RPMI8226 (cell line): ENCODE data around the gene KRTAP4-9.
"Not testable (repeated sequence)": the region's sequence is repeated elsewhere in the genome, so short reads cannot be mapped to it uniquely, and the experiment has no call there.

Source experiments
- DNase-seq: peaks from one replicate; pipeline ENCODE4 v3.0.0-alpha.2; 2015

KRTAP4-9 gene

GRCh38 chr17:41105347-41105746 lies at the start of gene KRTAP4-9:
KRTAP4-9 (plus strand) TSS chr17:41105389; CDS start chr17:41105389, 0 bp downstream.
- DNase-seq: not testable (repeated sequence)

- no peak for DNase-seq
Observed at GRCh38 chr17:41057547-41057946, 47.6 kb upstream of the KRTAP4-9 start.

GRCh38 chr17:41058741-41059140 lies 46.4 kb upstream of the KRTAP4-9 start:
- no peak for DNase-seq

- not testable (repeated sequence) for DNase-seq
Observed at GRCh38 chr17:41059276-41060051, 45.7 kb upstream of the KRTAP4-9 start.

- DNase-seq: peak; percentile 35
Observed at GRCh38 chr17:41060052-41060604, 45.1 kb upstream of the KRTAP4-9 start, which contains the start of gene KRTAP2-3. KRTAP2-3 (minus strand) TSS chr17:41060114; CDS start chr17:41060050, 64 bp downstream.

- DNase-seq: no peak
Observed at GRCh38 chr17:41061964-41062363, 43.2 kb upstream of the KRTAP4-9 start.

- no peak for DNase-seq
Observed at GRCh38 chr17:41063449-41063848, 41.7 kb upstream of the KRTAP4-9 start.

- DNase-seq: no peak
Observed at GRCh38 chr17:41064301-41064700, 40.9 kb upstream of the KRTAP4-9 start.

- not testable (repeated sequence) for DNase-seq
Observed at GRCh38 chr17:41065016-41065689, 40.0 kb upstream of the KRTAP4-9 start.

GRCh38 chr17:41065829-41066624 lies 39.2 kb upstream of the KRTAP4-9 start, which contains the start of gene KRTAP2-4:
KRTAP2-4 (minus strand) TSS chr17:41065879; CDS start chr17:41065845, 34 bp downstream.
- no peak for DNase-seq

- no peak for DNase-seq
Observed at GRCh38 chr17:41067281-41067680, 37.9 kb upstream of the KRTAP4-9 start.

- no peak for DNase-seq
Observed at GRCh38 chr17:41069031-41069430, 36.2 kb upstream of the KRTAP4-9 start.

GRCh38 chr17:41071606-41072360 lies 33.4 kb upstream of the KRTAP4-9 start:
- no peak for DNase-seq

GRCh38 chr17:41073676-41074075 lies 31.5 kb upstream of the KRTAP4-9 start:
- DNase-seq: no peak

GRCh38 chr17:41076788-41077187 lies 28.4 kb upstream of the KRTAP4-9 start:
- no peak for DNase-seq

GRCh38 chr17:41082626-41083025 lies 22.6 kb upstream of the KRTAP4-9 start:
- DNase-seq: no peak

GRCh38 chr17:41083427-41083826 lies 21.8 kb upstream of the KRTAP4-9 start:
- not testable (repeated sequence) for DNase-seq

- DNase-seq: not testable (repeated sequence)
Observed at GRCh38 chr17:41084100-41084856, 20.9 kb upstream of the KRTAP4-9 start, which contains the start of gene KRTAP4-7. KRTAP4-7 (plus strand) TSS chr17:41084150; CDS start chr17:41084207, 57 bp downstream.

- DNase-seq: not testable (repeated sequence)
Observed at GRCh38 chr17:41088760-41089352, 16.3 kb upstream of the KRTAP4-9 start.

GRCh38 chr17:41096055-41096454 lies 9.1 kb upstream of the KRTAP4-9 start:
- no peak for DNase-seq

- DNase-seq: no peak
Observed at GRCh38 chr17:41098042-41098441, 7.1 kb upstream of the KRTAP4-9 start, which contains the start of gene KRTAP4-8. KRTAP4-8 (minus strand) TSS chr17:41098142; CDS start chr17:41098084, 58 bp downstream.
